ENCODE measurements around the gene RGR. TPM values are rescaled to one million over a fixed set of nuclear protein-coding genes. Genes with fewer than 3 reads are reported as not detected.

Gene RGR
- total and polyA plus RNA-seq, 8 donors = not detected

DNA sequence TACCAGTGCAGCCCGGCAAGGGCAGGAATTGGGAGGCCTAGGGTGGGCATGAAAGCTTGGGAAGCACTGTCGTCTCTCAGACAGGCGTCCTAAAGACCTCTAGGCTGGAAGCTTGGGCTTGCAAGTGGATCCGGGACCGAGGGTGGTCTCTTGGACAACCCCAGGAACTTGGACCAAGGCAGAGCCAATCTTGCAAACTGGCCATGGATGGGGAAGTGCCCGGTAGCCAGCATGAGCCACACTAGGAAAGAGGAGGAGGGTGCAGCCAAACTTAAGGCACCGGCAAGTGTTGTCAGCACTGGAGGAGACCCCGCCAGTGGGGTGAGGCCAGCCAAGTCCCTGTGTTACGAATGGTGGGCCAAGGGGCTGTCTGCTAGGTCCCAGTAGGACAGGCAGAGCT lies 28.0 kb upstream of the RGR start:
- no peaks in the 10 kb centered on the region for H3K36me3 ChIP-seq
- no peaks in the 10 kb centered on the region for H3K27me3 ChIP-seq
- intact Hi-C loops (cut with DNase I) = no loop called here
- WGBS, 2 donors = 68 to 72% methylated on average over 9 of the region's 9 CpGs
- FAIRE-seq (no peak), DNase-seq (no peak), ATAC-seq (no peak)
- no peaks in the 10 kb centered on the region for H3K4me1 ChIP-seq
- TF ChIP-seq, protein P1, sequence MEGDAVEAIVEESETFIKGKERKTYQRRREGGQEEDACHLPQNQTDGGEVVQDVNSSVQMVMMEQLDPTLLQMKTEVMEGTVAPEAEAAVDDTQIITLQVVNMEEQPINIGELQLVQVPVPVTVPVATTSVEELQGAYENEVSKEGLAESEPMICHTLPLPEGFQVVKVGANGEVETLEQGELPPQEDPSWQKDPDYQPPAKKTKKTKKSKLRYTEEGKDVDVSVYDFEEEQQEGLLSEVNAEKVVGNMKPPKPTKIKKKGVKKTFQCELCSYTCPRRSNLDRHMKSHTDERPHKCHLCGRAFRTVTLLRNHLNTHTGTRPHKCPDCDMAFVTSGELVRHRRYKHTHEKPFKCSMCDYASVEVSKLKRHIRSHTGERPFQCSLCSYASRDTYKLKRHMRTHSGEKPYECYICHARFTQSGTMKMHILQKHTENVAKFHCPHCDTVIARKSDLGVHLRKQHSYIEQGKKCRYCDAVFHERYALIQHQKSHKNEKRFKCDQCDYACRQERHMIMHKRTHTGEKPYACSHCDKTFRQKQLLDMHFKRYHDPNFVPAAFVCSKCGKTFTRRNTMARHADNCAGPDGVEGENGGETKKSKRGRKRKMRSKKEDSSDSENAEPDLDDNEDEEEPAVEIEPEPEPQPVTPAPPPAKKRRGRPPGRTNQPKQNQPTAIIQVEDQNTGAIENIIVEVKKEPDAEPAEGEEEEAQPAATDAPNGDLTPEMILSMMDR (IDR thresholded peaks at IDR 0.05) = no peak
- H3K9me3 ChIP-seq = no peaks in the 10 kb centered on the region
- no peak overlapping the region for H3K27ac ChIP-seq
- no peak overlapping the region for H3K4me3 ChIP-seq

DNA sequence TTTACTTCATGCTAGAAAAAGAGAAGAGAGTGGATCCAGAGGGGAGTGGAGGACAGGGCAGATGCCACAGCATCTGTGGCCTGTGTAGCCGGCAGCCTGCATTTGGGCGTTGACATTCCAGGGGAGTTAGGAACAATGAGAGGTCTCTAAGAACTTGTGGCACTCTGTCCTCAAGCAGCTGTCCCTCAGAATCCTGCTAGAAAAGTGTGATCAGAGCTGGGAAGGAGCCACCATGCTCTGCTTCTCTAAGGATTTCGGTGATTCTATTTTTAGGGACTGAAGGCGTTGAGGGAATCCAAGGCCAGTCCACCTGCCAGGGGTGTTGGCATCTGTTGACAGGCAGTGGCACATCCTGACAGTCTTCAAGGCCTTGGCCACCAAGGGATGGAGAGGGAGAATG lies 27.1 kb upstream of the RGR start:
- FAIRE-seq = no peak
- 78 to 82% methylated on average over 4 of the region's 4 CpGs for WGBS, 2 donors
- no peak overlapping the region for H3K27ac ChIP-seq
- no peaks in the 10 kb centered on the region for H3K36me3 ChIP-seq
- H3K4me1 ChIP-seq = no peaks in the 10 kb centered on the region
- TF ChIP-seq, protein P1 (IDR thresholded peaks at IDR 0.05) = no peak
- no peak overlapping the region for H3K4me3 ChIP-seq
- ATAC-seq = no peak
- no peaks in the 10 kb centered on the region for H3K9me3 ChIP-seq
- intact Hi-C loops (cut with DNase I) = no loop called here
- no peaks in the 10 kb centered on the region for H3K27me3 ChIP-seq
- DNase-seq = no peak

GRCh38 chr10:84221916-84222315 lies 22.9 kb upstream of the RGR start:
- TF ChIP-seq, protein P1 (IDR thresholded peaks at IDR 0.05) = no peak
- ATAC-seq (no peak), FAIRE-seq (no peak), DNase-seq (no peak)
- Histone ChIP-seq H3K36me3 (no peaks in the 10 kb centered on the region), H3K4me1 (no peaks in the 10 kb centered on the region), H3K9me3 (no peaks in the 10 kb centered on the region), H3K4me3 (no peak overlapping the region), H3K27ac (no peak overlapping the region), H3K27me3 (no peaks in the 10 kb centered on the region)
- intact Hi-C loops (cut with DNase I) = no loop called here
- WGBS, 2 donors = 68 to 70% methylated on average over 8 of the region's 8 CpGs

DNA sequence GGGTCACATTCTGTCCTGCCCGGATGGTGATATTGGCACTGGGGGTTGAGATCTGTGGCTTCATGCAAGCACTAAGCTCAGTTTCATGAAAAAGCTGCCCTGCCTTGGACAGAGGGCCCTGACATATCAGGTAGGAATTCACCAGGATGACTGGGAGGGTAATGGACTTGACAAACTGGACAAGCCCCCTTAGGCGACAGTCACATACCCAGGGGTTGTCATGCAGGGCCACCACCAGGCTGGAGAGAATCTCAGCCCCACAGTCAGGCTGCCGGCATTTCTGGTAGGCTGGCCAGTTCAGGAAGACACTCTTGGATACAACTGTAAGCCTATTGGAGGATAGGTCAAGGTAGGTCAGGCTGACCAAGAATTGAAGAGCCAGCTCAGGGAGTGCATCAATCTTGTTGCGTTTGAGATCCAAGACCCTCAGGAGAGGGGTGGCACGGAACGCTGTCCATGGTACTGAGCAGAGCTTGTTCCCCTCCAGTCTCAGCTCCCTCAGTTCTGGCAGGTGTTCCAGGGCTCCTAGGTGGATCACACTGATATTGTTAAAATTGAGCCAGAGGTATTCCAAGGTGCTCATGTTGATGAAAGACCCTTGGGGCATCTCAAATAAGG lies 20.3 kb upstream of the RGR start:
- DNase-seq (no peak), FAIRE-seq (no peak), ATAC-seq (no peak)
- 37 to 46% methylated on average over 6 of the region's 6 CpGs for WGBS, 2 donors
- Histone ChIP-seq H3K4me1 (no peaks in the 10 kb centered on the region), H3K9me3 (no peaks in the 10 kb centered on the region), H3K36me3 (no peaks in the 10 kb centered on the region), H3K27me3 (no peaks in the 10 kb centered on the region), H3K4me3 (no peak overlapping the region), H3K27ac (no peak overlapping the region)
- intact Hi-C loops (cut with DNase I) = no loop called here
- TF ChIP-seq, protein P1 (IDR thresholded peaks at IDR 0.05) = no peak

DNA sequence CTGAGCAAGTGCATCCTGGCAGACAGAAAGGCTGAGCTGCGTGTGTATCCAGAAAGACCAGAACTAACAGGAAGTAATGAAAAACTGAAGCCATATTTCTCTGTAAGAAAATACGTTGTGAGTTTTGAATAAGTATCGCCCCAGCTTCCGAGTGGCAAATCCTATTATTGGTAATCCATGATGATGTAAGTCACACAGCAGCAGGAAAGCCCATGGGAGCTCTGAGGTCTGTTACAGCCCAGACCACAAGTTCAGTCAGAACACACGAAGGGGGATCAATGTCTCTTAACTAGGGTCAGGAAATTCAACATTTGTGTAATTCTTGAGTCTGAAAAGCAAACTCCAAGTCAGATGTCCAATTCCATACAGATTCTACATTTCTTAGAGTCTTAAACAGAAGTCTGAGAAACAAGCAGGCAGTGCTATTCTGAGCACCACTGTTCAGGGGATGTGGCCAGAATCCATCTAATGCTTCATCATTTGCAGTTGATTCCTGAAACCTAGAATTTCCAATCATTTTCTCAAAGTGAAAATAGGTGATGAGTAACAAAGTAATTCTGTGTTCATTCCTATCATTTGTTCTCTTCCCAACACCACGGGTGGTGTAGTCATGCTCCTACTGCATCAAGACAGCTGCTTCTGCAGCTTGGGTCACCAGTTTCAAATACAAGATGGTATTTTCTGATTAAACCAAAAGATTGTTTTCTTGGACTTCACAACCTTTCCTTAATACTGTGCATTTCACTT lies 19.3 kb upstream of the RGR start, which contains the start of gene LRIT2:
TSS of gene LRIT2 (minus strand) at position 118 of the 747 bp plus-strand sequence. CDS start at position 94, 24 bp downstream.
- H3K36me3 ChIP-seq = no peaks in the 10 kb centered on the region
- intact Hi-C loops (cut with DNase I) = no loop called here
- TF ChIP-seq, protein P1 (IDR thresholded peaks at IDR 0.05) = no peak
- FAIRE-seq (no peak), DNase-seq (no peak), ATAC-seq (no peak)
- H3K9me3 ChIP-seq = no peaks in the 10 kb centered on the region
- H3K4me3 ChIP-seq = no peak within 1 kb of the TSS
- H3K27ac ChIP-seq = no peak within 1 kb of the TSS
- H3K4me1 ChIP-seq = no peaks in the 10 kb centered on the region
- 48 to 66% methylated on average over 6 of the region's 6 CpGs for WGBS, 2 donors
- no peaks in the 10 kb centered on the region for H3K27me3 ChIP-seq
